Smooth muscle cell (in vitro differentiated cells): ENCODE data around the gene F2RL3. TPM values are rescaled to one million over a fixed set of nuclear protein-coding genes. Genes with fewer than 3 reads are reported as not detected.

Source experiments
- DNase-seq: peaks from one replicate; lab custom pipeline; 2025; ENCODE audit not compliant: unreplicated experiment; lab: John Stamatoyannopoulos, UW
- H2AFZ ChIP-seq: fragments of 200-600 bp; sonication (generic); 2 replicates; pipeline ENCODE4 v1.6.0; 2016; ENCODE audit warnings: antibody characterized with exemption, low read depth, mild to moderate bottlenecking
- H3F3A ChIP-seq: fragments of 200-600 bp; sonication (generic); 2 replicates; pipeline ENCODE4 v1.6.0; 2017; ENCODE audit warnings: antibody characterized with exemption, low read depth
- H3K27ac ChIP-seq: fragments of 200-600 bp; sonication (generic); 2 replicates; pipeline ENCODE4 v1.5.1; 2016; ENCODE audit warnings: low read depth, mild to moderate bottlenecking
- H3K27me3 ChIP-seq: fragments of 200-600 bp; sonication (generic); 2 replicates; pipeline ENCODE4 v1.6.1; 2016; ENCODE audit warnings: low read depth, mild to moderate bottlenecking
- H3K36me3 ChIP-seq: fragments of 200-600 bp; sonication (generic); 2 replicates; pipeline ENCODE4 v1.5.1; 2016; ENCODE audit warnings: low read depth
- H3K4me1 ChIP-seq: fragments of 200-600 bp; sonication (generic); 2 replicates; pipeline ENCODE4 v1.5.1; 2016; ENCODE audit warnings: low read depth
- H3K4me2 ChIP-seq: fragments of 200-600 bp; sonication (generic); 2 replicates; pipeline ENCODE4 v1.6.0; 2016; ENCODE audit warnings: mild to moderate bottlenecking
- H3K4me3 ChIP-seq: fragments of 200-600 bp; sonication (generic); 2 replicates; pipeline ENCODE4 v1.5.1; 2016; ENCODE audit warnings: mild to moderate bottlenecking
- H3K79me2 ChIP-seq: fragments of 200-600 bp; sonication (generic); 2 replicates; pipeline ENCODE4 v1.6.0; 2016; ENCODE audit warnings: low read depth, mild to moderate bottlenecking
- H3K9ac ChIP-seq: fragments of 200-600 bp; sonication (generic); 2 replicates; pipeline ENCODE4 v1.6.0; 2016; ENCODE audit warnings: low read depth
- H3K9me3 ChIP-seq: fragments of 200-600 bp; sonication (generic); replicated peaks from 2 replicates; pipeline ENCODE4 v1.5.1; 2016; ENCODE audit warnings: low read depth
- H4K20me1 ChIP-seq: fragments of 200-600 bp; sonication (generic); 2 replicates; pipeline ENCODE4 v1.6.0; 2016; ENCODE audit warnings: low read depth
- whole genome bisulfite sequencing: methylation state at CpG from one replicate; pipeline ENCODE4 v1.1.7; 2016; ENCODE audit warnings: low lambda C conversion rate; 5-methylcytosine and 5-hydroxymethylcytosine counted together
- polyA plus RNA-seq: library from polyadenylated mRNA; unstranded; fragments of >200 nt; fragmentation: Nextera tagmentation; extraction: Ambion mirVana; gene quantifications from 2 replicates; pipeline ENCODE4 v1.2.1, GENCODE V29; 2016
- total RNA-seq: library from RNA; depleted of rRNA; stranded (reverse); fragments of >200 nt; gene quantifications from 2 replicates; pipeline ENCODE4 v1.2.3, GENCODE V29; 2014
- TF ChIP-seq, protein P1 (sequence below): fragments of 200-600 bp; sonication (generic); IDR thresholded peaks from 2 replicates; pipeline ENCODE4 v1.5.1; 2017; ENCODE audit warnings: borderline replicate concordance, mild to moderate bottlenecking, antibody characterized with exemption; ENCODE audit not compliant: insufficient read depth, poor library complexity, severe bottlenecking

Gene F2RL3
- total and polyA plus RNA-seq, 2 experiments from 2014 or later: 0.04 to 1.2 TPM

DNA sequence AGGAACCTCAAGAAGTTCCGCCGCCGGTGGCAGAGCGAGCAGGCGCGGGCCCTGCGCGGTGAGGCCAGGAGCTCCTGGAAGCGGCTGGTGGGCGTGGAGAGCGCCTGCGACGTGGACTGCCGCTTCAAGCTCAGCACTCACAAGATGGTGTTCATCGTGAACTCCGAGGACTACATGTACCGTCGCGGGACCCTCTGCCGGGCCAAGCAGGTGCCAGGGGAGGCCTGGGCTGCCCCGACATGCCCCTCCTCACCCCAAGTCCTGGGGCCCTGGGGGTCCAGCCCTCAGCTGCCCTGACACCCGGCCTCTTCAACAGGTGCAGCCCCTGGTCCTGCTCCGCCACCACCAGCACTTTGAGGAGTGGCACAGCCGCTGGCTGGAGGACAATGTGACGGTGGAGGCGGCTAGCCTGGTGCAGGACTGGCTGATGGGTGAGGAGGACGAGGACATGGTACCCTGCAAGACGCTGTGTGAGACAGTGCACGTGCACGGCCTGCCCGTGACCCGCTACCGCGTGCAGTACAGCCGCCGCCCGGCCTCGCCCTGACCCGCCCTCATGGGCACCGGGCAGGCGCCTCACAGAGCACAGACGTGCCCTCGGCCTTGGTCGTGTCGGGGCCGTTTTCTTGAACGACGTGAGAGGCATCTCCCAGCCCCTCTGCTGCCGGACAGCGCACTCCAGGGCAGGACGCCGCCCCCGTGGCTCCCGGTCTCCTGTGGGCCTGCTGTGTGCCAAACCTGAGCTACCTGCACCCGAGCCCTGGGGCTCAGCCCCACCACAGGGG is 10.4 kb upstream of the F2RL3 start:
- H2AFZ ChIP-seq: no peak overlapping the region
- H3K27me3 ChIP-seq: no peaks in the 10 kb centered on the region
- TF ChIP-seq, protein P1, sequence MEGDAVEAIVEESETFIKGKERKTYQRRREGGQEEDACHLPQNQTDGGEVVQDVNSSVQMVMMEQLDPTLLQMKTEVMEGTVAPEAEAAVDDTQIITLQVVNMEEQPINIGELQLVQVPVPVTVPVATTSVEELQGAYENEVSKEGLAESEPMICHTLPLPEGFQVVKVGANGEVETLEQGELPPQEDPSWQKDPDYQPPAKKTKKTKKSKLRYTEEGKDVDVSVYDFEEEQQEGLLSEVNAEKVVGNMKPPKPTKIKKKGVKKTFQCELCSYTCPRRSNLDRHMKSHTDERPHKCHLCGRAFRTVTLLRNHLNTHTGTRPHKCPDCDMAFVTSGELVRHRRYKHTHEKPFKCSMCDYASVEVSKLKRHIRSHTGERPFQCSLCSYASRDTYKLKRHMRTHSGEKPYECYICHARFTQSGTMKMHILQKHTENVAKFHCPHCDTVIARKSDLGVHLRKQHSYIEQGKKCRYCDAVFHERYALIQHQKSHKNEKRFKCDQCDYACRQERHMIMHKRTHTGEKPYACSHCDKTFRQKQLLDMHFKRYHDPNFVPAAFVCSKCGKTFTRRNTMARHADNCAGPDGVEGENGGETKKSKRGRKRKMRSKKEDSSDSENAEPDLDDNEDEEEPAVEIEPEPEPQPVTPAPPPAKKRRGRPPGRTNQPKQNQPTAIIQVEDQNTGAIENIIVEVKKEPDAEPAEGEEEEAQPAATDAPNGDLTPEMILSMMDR: no peak
- H3K27ac ChIP-seq: no peak overlapping the region
- H3K9ac ChIP-seq: no peak overlapping the region
- peaks cover 13% of the 10 kb centered on the region for H4K20me1 ChIP-seq
- WGBS: 98% methylated on average over 42 of the region's 55 CpGs
- H3K4me2 ChIP-seq: no peak overlapping the region
- peaks cover 3% of the 10 kb centered on the region for H3K9me3 ChIP-seq
- no peak for DNase-seq
- H3K36me3 ChIP-seq: no peaks in the 10 kb centered on the region
- no peak overlapping the region for H3K4me3 ChIP-seq
- H3F3A ChIP-seq: no peaks in the 10 kb centered on the region
- H3K4me1 ChIP-seq: no peaks in the 10 kb centered on the region
- H3K79me2 ChIP-seq: peaks cover 14% of the 10 kb centered on the region

- H3F3A ChIP-seq: no peaks in the 10 kb centered on the region
- H3K79me2 ChIP-seq: no peaks in the 10 kb centered on the region
- no peaks in the 10 kb centered on the region for H3K36me3 ChIP-seq
- H3K9me3 ChIP-seq: peaks cover 3% of the 10 kb centered on the region
- no peak overlapping the region for H2AFZ ChIP-seq
- no peaks in the 10 kb centered on the region for H3K27me3 ChIP-seq
- no peak overlapping the region for H3K4me2 ChIP-seq
- H3K4me1 ChIP-seq: no peaks in the 10 kb centered on the region
- H4K20me1 ChIP-seq: peaks cover 3% of the 10 kb centered on the region
- no peak overlapping the region for H3K9ac ChIP-seq
- TF ChIP-seq, protein P1: no peak
- no peak overlapping the region for H3K4me3 ChIP-seq
- DNase-seq: no peak
- 95% methylated on average over 8 of the region's 8 CpGs for WGBS
- no peak overlapping the region for H3K27ac ChIP-seq
These were observed 7.8 kb upstream of the F2RL3 start for GRCh38 chr19:16880884-16881554.

- Histone ChIP-seq H3K9me3 (peaks cover 3% of the 10 kb centered on the region), H3F3A (no peaks in the 10 kb centered on the region), H3K79me2 (no peaks in the 10 kb centered on the region), H3K9ac (no peak overlapping the region), H3K27ac (no peak overlapping the region), H4K20me1 (no peaks in the 10 kb centered on the region), H3K27me3 (no peaks in the 10 kb centered on the region), H3K4me1 (no peaks in the 10 kb centered on the region), H3K36me3 (no peaks in the 10 kb centered on the region), H2AFZ (no peak overlapping the region), H3K4me3 (no peak overlapping the region), H3K4me2 (no peak overlapping the region)
- 95% methylated on average over 3 of the region's 3 CpGs for WGBS
- TF ChIP-seq, protein P1: no peak
- no peak for DNase-seq
These were observed 6.7 kb upstream of the F2RL3 start for GRCh38 chr19:16882146-16882545.
